A549 (cell line): ENCODE data around the gene MAST3. TPM values are rescaled to one million over a fixed set of nuclear protein-coding genes. Genes with fewer than 3 reads are reported as not detected.

Experiments used
- ATAC-seq, 2 experiments: fragments of 200-7000 bp in 1 of 2; fragments of >200 bp in 1 of 2; cut with Nextera tagmentation in 1 of 2; cut with Tn5 transposase in 1 of 2; 3 replicates each; pipeline versions ENCODE4 v1.8.0 to v1.9.1; 2018 to 2020; ENCODE audit warnings: mild to moderate bottlenecking in 1 of 2, moderate library complexity in 1 of 2
- CTCF ChIA-PET: fragments of 300-600 bp; sonication (Branson Sonifier 250); formaldehyde crosslinking; extraction: SDS; loops from one replicate; lab custom pipeline; 2021; ENCODE audit warnings: antibody characterized with exemption, inconsistent platforms; lab: Yijun Ruan, JAX
- POLR2A ChIA-PET: fragments of 350-600 bp; formaldehyde crosslinking; extraction: SDS; loops from one replicate; lab custom pipeline; 2021; ENCODE audit warnings: antibody characterized with exemption, inconsistent platforms; lab: Yijun Ruan, JAX
- DNase-seq, 2 experiments: peaks; one replicate each; pipeline versions ENCODE4 v3.0.0 to v3.0.0-alpha.2; 2011 to 2016; ENCODE audit warnings: low read depth in 1 of 2, low spot score in 1 of 2
- FAIRE-seq: peaks from 2 replicates; lab custom pipeline; 2011; peaks lifted over from hg19 to GRCh38; lab: Jason Lieb, UNC
- H3K27ac ChIP-seq, 2 experiments: fragments of >200 bp; sonication (Bioruptor Twin); formaldehyde crosslinking; 3 replicates each; pipeline ENCODE4 v1.5.1; 2016 to 2017
- H3K4me1 ChIP-seq: fragments of >200 bp; sonication (Bioruptor Twin); formaldehyde crosslinking; 3 replicates; pipeline ENCODE4 v1.6.1; 2016
- H3K4me2 ChIP-seq: fragments of >200 bp; sonication (Bioruptor Twin); formaldehyde crosslinking; 3 replicates; pipeline ENCODE4 v1.6.1; 2016
- H3K4me3 ChIP-seq: fragments of >200 bp; sonication (Bioruptor Twin); formaldehyde crosslinking; 3 replicates; pipeline ENCODE4 v1.5.1; 2016
- H3K9me3 ChIP-seq: fragments of >200 bp; sonication (Bioruptor Twin); formaldehyde crosslinking; 3 replicates; pipeline ENCODE4 v1.6.1; 2016
- CEBPB ChIP-seq, 2 experiments: fragments of >200 bp in 1 of 2; sonication (Bioruptor Twin) in 1 of 2; formaldehyde crosslinking in 1 of 2; IDR thresholded peaks; 2 replicates each; pipeline ENCODE4 v1.6.1; 2012 to 2016
- CHD2 ChIP-seq: fragments of 150-350 bp; IDR thresholded peaks from 2 replicates; pipeline ENCODE4 v1.6.1; 2014; ENCODE audit warnings: low read length; ENCODE audit not compliant: partially characterized antibody
- EHMT2 ChIP-seq: fragments of 200-600 bp; sonication (generic); IDR thresholded peaks from 2 replicates; pipeline ENCODE4 v1.6.1; 2016; ENCODE audit warnings: antibody characterized with exemption, low read depth, mild to moderate bottlenecking, moderate library complexity
- HOXA7 ChIP-seq: fragments of 250-450 bp; sonication (Bioruptor Pico); IDR thresholded peaks from 2 replicates; pipeline ENCODE4 v1.5.0; 2020; ENCODE audit warnings: mild to moderate bottlenecking, moderate library complexity
- NFE2L2 ChIP-seq: fragments of 150-350 bp; conservative IDR thresholded peaks from 2 replicates; pipeline ENCODE4 v1.6.1; 2014; ENCODE audit warnings: low read length
- RAD21 ChIP-seq, 2 experiments: fragments of >200 bp in 1 of 2; sonication (Bioruptor Twin) in 1 of 2; formaldehyde crosslinking in 1 of 2; IDR thresholded peaks in 1 of 2; conservative IDR thresholded peaks in 1 of 2; 2 replicates in 1 of 2; 3 replicates in 1 of 2; pipeline ENCODE4 v1.6.1; 2012 to 2018; ENCODE audit warnings: inconsistent platforms in 1 of 2
- RCOR1 ChIP-seq: fragments of 150-350 bp; IDR thresholded peaks from 2 replicates; pipeline ENCODE4 v1.6.1; 2014; ENCODE audit warnings: antibody characterized with exemption, low read length, low read depth
- SMC3 ChIP-seq: fragments of >200 bp; sonication (Bioruptor Twin); formaldehyde crosslinking; IDR thresholded peaks from 3 replicates; pipeline ENCODE4 v1.6.1; 2018; ENCODE audit warnings: inconsistent platforms
- WGBS: methylation state at CpG from one replicate; pipeline ENCODE4 v1.1.6; 2017; ENCODE audit errors: missing lambda C conversion rate; 5-methylcytosine and 5-hydroxymethylcytosine counted together
- polyA plus RNA-seq, 4 experiments: library from polyadenylated mRNA; depleted of rRNA in 3 of 4; stranded (reverse); fragments of >200 nt; fragmentation: RNase III in 1 of 4; extraction: RNeasy Plus Mini Kit Qiagen cat#74134 plus additional on column Dnase treatment in 1 of 4; gene quantifications; 2 replicates in 3 of 4; 3 replicates in 1 of 4; pipeline ENCODE4 v1.2.3, GENCODE V29; 2011 to 2017
- TF ChIP-seq, protein P1 (sequence below): fragments of >200 bp; sonication (Bioruptor Twin); formaldehyde crosslinking; IDR thresholded peaks from 3 replicates; pipeline ENCODE4 v1.6.1; 2016
- TF ChIP-seq, protein P2 (sequence below): fragments of 450-650 bp; IDR thresholded peaks from 2 replicates; pipeline ENCODE4 v1.6.1; 2014; ENCODE audit warnings: antibody characterized with exemption
- TF ChIP-seq, protein P3 (sequence below): fragments of 250-450 bp; sonication (Bioruptor Pico); IDR thresholded peaks from 2 replicates; pipeline ENCODE4 v1.5.0; 2020; ENCODE audit warnings: low read depth, mild to moderate bottlenecking, moderate library complexity
- TF ChIP-seq, protein P4 (sequence below): IDR thresholded peaks from 2 replicates; pipeline ENCODE4 v1.6.1; 2012
- TF ChIP-seq, protein P5 (sequence below): fragments of >200 bp; sonication (Bioruptor Twin); formaldehyde crosslinking; IDR thresholded peaks from 2 replicates; pipeline ENCODE4 v1.6.1; 2016
- TF ChIP-seq, protein P6 (sequence below): IDR thresholded peaks from 2 replicates; pipeline ENCODE4 v1.6.1; 2012; ENCODE audit warnings: low read depth, borderline replicate concordance
- TF ChIP-seq, protein P7 (sequence below): fragments of 200-600 bp; sonication (generic); IDR thresholded peaks from 2 replicates; pipeline ENCODE4 v1.6.1; 2016; ENCODE audit warnings: antibody characterized with exemption, mild to moderate bottlenecking, moderate library complexity

Gene MAST3
- polyA plus RNA-seq, 2 of the 4 experiments (the other 2 are of a cell fraction): 1.3 to 2.5 TPM

DNA sequence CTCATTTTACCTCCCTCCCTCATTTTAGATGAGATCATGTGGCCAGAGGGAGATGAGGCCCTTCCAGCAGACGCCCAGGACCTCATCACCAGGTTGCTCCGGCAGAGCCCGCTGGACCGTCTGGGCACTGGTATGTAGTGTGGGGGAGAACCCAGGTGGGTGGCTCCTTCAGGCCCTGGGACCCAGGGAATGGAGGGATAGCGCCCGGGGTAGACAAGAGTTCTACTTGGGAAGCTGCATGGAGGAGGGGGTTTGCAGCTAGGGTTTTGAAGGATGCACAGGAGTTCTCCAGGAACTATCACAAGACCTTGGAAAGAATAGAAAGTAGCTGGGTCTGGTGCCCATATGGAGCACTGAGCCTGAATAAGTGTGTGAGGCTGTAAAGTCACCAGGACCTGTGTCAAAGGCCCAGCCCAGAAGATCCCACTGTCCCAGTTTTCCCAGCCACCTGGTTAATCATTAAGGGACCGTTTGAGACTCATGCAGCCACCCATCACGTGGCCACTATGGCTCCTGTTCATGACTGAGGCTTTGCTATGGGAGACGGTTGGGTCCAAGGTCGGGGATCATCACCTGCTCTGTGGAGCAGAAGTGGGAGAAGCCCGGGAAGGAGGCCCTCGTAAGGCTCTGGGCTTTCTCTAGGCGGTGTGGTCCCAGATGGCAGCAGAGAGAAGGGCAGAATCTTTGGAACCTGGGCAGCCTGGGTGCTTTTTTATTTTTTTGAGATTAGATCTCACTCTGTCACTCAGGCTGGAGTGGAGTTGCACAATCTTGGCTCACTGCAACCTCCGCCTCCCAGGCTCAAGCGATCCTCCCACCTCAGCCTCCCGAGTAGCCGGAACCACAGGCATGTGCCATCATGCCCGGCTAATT, 38.4 kb downstream of the MAST3 start:
- CTCF ChIA-PET: no interaction called here
- Histone ChIP-seq H3K4me3 (no peak overlapping the region), H3K4me2 (peak overlapping the region; percentile 21; the same call in 1 of the 3 replicates), H3K9me3 (no peaks in the 10 kb centered on the region), H3K4me1 (0 out of 3 replicates have a peak, but pooled peaks cover 9% of the 10 kb centered on the region), H3K27ac (peak overlapping the region; percentile 27 to 37; a peak in 1 of 6 replicates)
- peak in 1 of 2 experiments; percentile 41 for DNase-seq
- ATAC-seq: peak in 1 of 2 experiments; percentile 27; a peak in 1 of 6 replicates
- FAIRE-seq: no peak
- TF ChIP-seq CEBPB (IDR thresholded peaks at IDR 0.05): peak in 1 of 2 experiments; percentile 35; a peak in 1 of 4 replicates
- TF ChIP-seq, protein P1, sequence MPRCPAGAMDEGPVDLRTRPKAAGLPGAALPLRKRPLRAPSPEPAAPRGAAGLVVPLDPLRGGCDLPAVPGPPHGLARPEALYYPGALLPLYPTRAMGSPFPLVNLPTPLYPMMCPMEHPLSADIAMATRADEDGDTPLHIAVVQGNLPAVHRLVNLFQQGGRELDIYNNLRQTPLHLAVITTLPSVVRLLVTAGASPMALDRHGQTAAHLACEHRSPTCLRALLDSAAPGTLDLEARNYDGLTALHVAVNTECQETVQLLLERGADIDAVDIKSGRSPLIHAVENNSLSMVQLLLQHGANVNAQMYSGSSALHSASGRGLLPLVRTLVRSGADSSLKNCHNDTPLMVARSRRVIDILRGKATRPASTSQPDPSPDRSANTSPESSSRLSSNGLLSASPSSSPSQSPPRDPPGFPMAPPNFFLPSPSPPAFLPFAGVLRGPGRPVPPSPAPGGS: no peak
- TF ChIP-seq, protein P2, sequence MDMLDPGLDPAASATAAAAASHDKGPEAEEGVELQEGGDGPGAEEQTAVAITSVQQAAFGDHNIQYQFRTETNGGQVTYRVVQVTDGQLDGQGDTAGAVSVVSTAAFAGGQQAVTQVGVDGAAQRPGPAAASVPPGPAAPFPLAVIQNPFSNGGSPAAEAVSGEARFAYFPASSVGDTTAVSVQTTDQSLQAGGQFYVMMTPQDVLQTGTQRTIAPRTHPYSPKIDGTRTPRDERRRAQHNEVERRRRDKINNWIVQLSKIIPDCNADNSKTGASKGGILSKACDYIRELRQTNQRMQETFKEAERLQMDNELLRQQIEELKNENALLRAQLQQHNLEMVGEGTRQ: peak; percentile 65
- POLR2A ChIA-PET: no interaction called here
- WGBS: 78% methylated on average over 18 of the region's 18 CpGs

DNA sequence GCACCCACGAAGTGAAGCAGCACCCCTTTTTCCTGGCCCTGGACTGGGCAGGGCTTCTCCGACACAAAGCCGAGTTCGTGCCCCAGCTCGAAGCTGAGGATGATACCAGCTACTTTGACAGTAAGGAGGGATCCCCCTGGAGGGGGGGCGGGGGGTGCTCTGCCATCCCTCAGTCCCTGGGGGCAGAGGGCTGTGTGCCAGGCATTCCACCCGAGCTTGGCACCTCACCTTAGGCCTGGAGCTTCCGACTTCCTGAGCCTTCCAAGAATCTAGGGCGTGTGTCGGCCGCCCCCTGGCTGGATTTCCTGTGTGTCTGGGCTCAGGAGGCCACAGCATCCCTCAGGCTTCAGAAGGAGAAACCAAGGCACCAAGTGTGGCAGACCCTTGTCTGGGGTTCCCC, 39.7 kb downstream of the MAST3 start:
- no peak for DNase-seq
- WGBS: 48% methylated on average over 3 of the region's 11 CpGs
- no peaks in the 10 kb centered on the region for H3K9me3 ChIP-seq
- peak in 1 of 2 experiments; percentile 34; a peak in 1 of 6 replicates for ATAC-seq
- no peak overlapping the region for H3K4me2 ChIP-seq
- H3K4me3 ChIP-seq: no peak overlapping the region
- ChIA-PET CTCF (interaction anchor here (1.6 to 2.5 kb wide), 3 partner anchors 12 to 78 kb away, joined by 3 to 7 read pairs (median 4); no protein-coding TSS in a partner anchor), POLR2A (no interaction called here)
- 0 out of 3 replicates have a peak, but pooled peaks cover 9% of the 10 kb centered on the region for H3K4me1 ChIP-seq
- TF ChIP-seq CHD2 (no peak), HOXA7 (CRISPR knock-in tag) (no peak)
- TF ChIP-seq, protein P3, sequence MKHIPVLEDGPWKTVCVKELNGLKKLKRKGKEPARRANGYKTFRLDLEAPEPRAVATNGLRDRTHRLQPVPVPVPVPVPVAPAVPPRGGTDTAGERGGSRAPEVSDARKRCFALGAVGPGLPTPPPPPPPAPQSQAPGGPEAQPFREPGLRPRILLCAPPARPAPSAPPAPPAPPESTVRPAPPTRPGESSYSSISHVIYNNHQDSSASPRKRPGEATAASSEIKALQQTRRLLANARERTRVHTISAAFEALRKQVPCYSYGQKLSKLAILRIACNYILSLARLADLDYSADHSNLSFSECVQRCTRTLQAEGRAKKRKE: no peak
- FAIRE-seq: no peak
- H3K27ac ChIP-seq: no peak overlapping the region

DNA sequence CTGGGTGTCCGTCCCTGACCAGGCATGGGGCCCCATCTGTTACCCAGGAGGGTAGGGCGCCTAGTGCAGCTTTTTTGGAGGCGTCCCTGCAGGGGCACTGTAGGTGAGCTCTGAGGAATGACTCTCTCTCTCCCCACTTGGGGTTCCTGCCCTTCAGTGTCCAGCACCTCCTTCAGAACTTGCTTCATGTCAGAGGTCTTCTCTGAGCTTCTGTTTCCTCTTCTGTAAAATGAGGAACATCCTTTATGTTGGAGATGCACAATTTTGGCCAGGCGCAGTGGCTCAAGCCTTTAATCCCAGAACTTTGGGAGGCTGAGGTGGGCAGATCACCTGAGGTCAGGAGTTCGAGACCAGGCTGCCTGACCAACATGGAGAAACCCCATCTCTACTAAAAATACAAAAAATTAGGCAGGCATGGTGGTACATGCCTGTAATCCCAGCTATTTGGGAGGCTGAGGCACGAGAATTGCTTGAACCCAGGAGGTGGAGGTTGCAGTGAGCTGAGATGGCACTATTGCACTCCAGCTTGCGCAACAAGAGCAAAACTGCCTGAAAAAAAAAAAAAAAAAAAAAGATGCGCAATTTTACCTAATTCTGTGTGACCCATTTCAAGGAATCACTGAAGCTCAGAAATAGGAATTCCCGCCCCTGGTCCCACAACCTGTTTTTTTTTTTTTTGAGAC, 40.2 kb downstream of the MAST3 start:
- Histone ChIP-seq H3K4me2 (no peak overlapping the region), H3K9me3 (no peaks in the 10 kb centered on the region), H3K27ac (no peak overlapping the region), H3K4me3 (no peak overlapping the region), H3K4me1 (0 out of 3 replicates have a peak, but pooled peaks cover 9% of the 10 kb centered on the region)
- no peak for DNase-seq
- POLR2A ChIA-PET: no interaction called here
- peak in 1 of 2 experiments; percentile 39; a peak in 1 of 4 replicates for TF ChIP-seq CEBPB (IDR thresholded peaks at IDR 0.05)
- no peak for TF ChIP-seq SMC3
- ATAC-seq: no peak
- WGBS: 88% methylated on average over 7 of the region's 9 CpGs
- FAIRE-seq: no peak
- CTCF ChIA-PET: interaction anchor here (1.6 to 2.5 kb wide), 3 partner anchors 11 to 77 kb away, joined by 3 to 7 read pairs (median 4); no protein-coding TSS in a partner anchor

DNA sequence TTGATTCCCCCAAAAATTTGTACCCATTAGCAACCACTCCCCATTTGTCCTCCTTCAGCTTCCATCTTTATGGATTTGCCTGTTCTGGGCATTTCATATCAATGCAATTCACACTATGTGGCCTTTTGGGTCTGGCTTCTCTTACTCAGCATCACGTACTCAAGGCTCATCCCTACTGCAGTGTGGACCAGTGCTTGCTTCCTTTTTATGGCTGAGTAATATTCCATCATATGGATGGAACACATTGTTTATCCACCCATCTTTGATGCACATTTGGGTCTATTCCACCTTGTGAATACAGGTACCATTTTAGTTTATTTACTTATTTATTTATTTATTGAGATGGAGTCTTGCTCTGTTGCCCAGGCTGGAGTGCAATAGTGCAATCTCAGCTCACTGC, 42.9 kb downstream of the MAST3 start:
- no peak overlapping the region for H3K4me3 ChIP-seq
- ChIA-PET POLR2A (no interaction called here), CTCF (interaction anchor here (1.2 to 1.3 kb wide), 2 partner anchors 12 to 28 kb away, joined by 3 read pairs; no protein-coding TSS in a partner anchor)
- no peak overlapping the region for H3K27ac ChIP-seq
- ATAC-seq (no peak), DNase-seq (no peak), FAIRE-seq (no peak)
- no peaks in the 10 kb centered on the region for H3K9me3 ChIP-seq
- whole genome bisulfite sequencing: 94% methylated on average over 1 of the region's 1 CpG
- H3K4me1 ChIP-seq: 0 out of 3 replicates have a peak, but pooled peaks cover 9% of the 10 kb centered on the region
- H3K4me2 ChIP-seq: no peak overlapping the region
- TF ChIP-seq, protein P4, sequence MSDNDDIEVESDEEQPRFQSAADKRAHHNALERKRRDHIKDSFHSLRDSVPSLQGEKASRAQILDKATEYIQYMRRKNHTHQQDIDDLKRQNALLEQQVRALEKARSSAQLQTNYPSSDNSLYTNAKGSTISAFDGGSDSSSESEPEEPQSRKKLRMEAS: no peak
- TF ChIP-seq EHMT2 (no peak), NFE2L2 (no peak), RCOR1 (no peak), RAD21 (conservative IDR thresholded peaks at IDR 0.05 in 1 of 2, IDR thresholded peaks at IDR 0.05 in 1 of 2) (no peak)
- TF ChIP-seq, protein P5, sequence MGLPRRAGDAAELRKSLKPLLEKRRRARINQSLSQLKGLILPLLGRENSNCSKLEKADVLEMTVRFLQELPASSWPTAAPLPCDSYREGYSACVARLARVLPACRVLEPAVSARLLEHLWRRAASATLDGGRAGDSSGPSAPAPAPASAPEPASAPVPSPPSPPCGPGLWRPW: no peak
- TF ChIP-seq, protein P6, sequence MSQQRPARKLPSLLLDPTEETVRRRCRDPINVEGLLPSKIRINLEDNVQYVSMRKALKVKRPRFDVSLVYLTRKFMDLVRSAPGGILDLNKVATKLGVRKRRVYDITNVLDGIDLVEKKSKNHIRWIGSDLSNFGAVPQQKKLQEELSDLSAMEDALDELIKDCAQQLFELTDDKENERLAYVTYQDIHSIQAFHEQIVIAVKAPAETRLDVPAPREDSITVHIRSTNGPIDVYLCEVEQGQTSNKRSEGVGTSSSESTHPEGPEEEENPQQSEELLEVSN: no peak
- TF ChIP-seq, protein P7, sequence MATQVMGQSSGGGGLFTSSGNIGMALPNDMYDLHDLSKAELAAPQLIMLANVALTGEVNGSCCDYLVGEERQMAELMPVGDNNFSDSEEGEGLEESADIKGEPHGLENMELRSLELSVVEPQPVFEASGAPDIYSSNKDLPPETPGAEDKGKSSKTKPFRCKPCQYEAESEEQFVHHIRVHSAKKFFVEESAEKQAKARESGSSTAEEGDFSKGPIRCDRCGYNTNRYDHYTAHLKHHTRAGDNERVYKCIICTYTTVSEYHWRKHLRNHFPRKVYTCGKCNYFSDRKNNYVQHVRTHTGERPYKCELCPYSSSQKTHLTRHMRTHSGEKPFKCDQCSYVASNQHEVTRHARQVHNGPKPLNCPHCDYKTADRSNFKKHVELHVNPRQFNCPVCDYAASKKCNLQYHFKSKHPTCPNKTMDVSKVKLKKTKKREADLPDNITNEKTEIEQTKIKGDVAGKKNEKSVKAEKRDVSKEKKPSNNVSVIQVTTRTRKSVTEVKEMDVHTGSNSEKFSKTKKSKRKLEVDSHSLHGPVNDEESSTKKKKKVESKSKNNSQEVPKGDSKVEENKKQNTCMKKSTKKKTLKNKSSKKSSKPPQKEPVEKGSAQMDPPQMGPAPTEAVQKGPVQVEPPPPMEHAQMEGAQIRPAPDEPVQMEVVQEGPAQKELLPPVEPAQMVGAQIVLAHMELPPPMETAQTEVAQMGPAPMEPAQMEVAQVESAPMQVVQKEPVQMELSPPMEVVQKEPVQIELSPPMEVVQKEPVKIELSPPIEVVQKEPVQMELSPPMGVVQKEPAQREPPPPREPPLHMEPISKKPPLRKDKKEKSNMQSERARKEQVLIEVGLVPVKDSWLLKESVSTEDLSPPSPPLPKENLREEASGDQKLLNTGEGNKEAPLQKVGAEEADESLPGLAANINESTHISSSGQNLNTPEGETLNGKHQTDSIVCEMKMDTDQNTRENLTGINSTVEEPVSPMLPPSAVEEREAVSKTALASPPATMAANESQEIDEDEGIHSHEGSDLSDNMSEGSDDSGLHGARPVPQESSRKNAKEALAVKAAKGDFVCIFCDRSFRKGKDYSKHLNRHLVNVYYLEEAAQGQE: no peak
